ENCODE measurements around the gene CCKAR.

CCKAR gene

GRCh38 chr4:26457412-26457811, 32.9 kb downstream of the CCKAR start:
- no peak for DNase-seq

- no peak for DNase-seq
Observed at GRCh38 chr4:26455571-26455970, 34.7 kb downstream of the CCKAR start.

- DNase-seq: no peak
Observed at GRCh38 chr4:26454961-26455360, 35.3 kb downstream of the CCKAR start.

GRCh38 chr4:26452565-26453531, 37.4 kb downstream of the CCKAR start:
- no peak for DNase-seq

- DNase-seq: no peak
Observed at GRCh38 chr4:26451597-26451996, 38.7 kb downstream of the CCKAR start.

- no peak for DNase-seq
Observed at GRCh38 chr4:26450418-26450817, 39.9 kb downstream of the CCKAR start.

- no peak for DNase-seq
Observed at GRCh38 chr4:26447378-26447777, 42.9 kb downstream of the CCKAR start.

- DNase-seq: no peak
Observed at GRCh38 chr4:26441771-26442170, 48.5 kb downstream of the CCKAR start.

- DNase-seq: no peak
Observed at GRCh38 chr4:26441102-26441501, 49.2 kb downstream of the CCKAR start.

- no peak for DNase-seq
Observed at GRCh38 chr4:26434030-26434639, 56.1 kb downstream of the CCKAR start.

- no peak for DNase-seq
Observed at GRCh38 chr4:26433556-26433955, 56.7 kb downstream of the CCKAR start.

- DNase-seq: no peak
Observed at GRCh38 chr4:26432419-26432818, 57.9 kb downstream of the CCKAR start.

GRCh38 chr4:26431461-26432180, 58.7 kb downstream of the CCKAR start:
- DNase-seq: no peak

All from CD4-positive, alpha-beta T cell treated with Interleukin-12 subunit alpha and Interleukin-12 subunit beta, for 1 hour (primary cell).